Dermis microvascular lymphatic vessel endothelial cell (primary cell): ENCODE results near the gene ERAP2. TPM values are rescaled to one million over a fixed set of nuclear protein-coding genes. Genes with fewer than 3 reads are reported as not detected.

Experiments used
- DNase-seq, 2 donors: peaks; one replicate each; pipeline versions ENCODE4 v3.0.0 to v3.0.0-alpha.2; 2010; ENCODE audit warnings: low read depth in 2 of 2
- total RNA-seq: library from RNA; depleted of rRNA; stranded (reverse); fragments of >200 nt; gene quantifications from 2 replicates; pipeline ENCODE4 v1.2.1, GENCODE V29; 2014

The ERAP2 gene
- total RNA-seq, 1 donor from 2014 or later = 3.9 TPM

GRCh38 chr5:96861076-96861475 is 15.2 kb upstream of the ERAP2 start:
- DNase-seq = no peak

GRCh38 chr5:96863114-96863513 is 13.2 kb upstream of the ERAP2 start:
- DNase-seq = no peak

DNA sequence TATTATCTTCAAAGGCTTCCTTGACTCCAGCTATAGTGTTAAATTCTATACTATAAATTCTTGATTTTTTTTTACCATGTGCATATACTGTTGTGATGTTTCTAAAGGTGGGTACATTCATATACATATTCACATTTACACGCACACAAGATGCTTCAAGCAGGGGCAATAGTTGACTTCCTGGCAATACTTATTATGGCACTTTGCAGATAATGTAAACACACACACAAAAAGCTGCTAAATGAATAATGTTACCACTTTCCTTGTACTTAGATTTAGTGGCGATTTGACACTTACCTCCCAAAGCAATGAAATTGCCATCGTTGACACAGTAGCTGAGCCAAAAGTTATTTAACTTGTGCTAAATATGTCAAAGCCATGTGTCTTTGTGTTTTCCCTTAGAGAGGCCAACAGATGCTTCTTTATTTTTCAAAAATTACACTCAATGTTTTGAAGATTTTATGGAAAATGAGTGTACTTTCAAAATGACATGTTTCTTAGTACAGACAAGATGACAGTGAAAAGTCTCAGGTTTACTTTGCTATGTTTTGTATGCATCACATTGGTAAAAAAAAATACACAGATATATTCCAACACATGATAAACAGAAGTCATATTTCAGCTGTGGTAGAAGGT is 12.2 kb upstream of the ERAP2 start:
- DNase-seq = no peak

DNA sequence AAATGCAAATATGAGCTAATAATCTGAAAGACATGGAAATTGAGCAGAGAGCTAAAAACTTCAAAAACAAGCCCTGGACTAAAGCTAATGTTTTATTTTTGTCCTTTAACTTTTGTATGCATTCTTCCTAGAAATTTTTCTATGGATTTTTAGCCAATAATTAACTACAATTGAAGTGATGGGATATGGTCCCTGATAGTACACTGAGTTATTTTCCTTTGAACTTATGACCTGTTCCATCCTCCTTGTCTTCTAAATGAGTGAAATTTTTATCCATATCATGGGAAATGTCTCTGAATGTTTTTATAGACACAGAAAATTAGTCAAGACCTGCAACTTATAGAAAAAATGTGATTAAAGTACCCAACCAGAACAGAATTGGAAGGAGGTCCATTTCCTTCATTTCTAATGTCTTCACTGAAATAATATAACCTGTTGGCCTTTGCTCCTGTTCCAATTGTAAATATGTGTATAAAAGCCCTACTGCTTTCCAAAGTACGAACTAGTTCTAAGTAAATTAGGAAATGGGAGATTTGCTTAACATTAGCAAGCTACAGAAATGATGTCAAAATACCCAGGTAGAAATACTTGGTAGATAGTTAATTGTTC is 11.3 kb upstream of the ERAP2 start:
- no peak for DNase-seq

- DNase-seq = peak; percentile 66 to 84
These were observed 7.5 kb upstream of the ERAP2 start for GRCh38 chr5:96868603-96869371.

- DNase-seq = no peak
These were observed 7.0 kb upstream of the ERAP2 start for GRCh38 chr5:96869372-96869641.

GRCh38 chr5:96870094-96871026 is 5.9 kb upstream of the ERAP2 start:
- DNase-seq = no peak

- no peak for DNase-seq
These were observed 5.3 kb upstream of the ERAP2 start for GRCh38 chr5:96871027-96871399.

GRCh38 chr5:96871686-96872085 is 4.6 kb upstream of the ERAP2 start:
- DNase-seq = no peak

DNA sequence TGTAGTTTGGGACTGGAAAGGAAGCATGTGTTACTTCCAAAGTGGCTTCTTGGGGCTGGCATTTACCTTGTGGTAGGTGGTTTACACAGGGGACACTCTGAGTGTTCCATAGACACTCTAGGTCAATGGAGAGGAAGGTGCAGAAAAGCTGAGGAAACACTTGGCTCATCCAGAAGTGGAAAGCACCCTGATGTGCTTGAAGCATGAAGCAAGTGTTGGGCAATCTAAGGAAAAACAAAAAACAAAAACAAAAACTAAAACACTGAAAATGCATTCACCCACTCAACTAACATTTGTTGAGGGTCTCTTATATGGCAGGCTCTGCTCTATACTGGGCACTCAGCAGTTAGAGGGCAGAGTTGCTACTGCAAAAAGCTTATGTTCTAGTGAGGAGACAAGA is 2.9 kb upstream of the ERAP2 start:
- DNase-seq = no peak

GRCh38 chr5:96874631-96875030 is 1.7 kb upstream of the ERAP2 start:
- no peak for DNase-seq

- DNase-seq = peak in 1 of 2 donors; percentile 30
These were observed 459 bp upstream of the ERAP2 start for GRCh38 chr5:96875791-96876291.

GRCh38 chr5:96876977-96877469 is 723 bp downstream of the ERAP2 start:
- DNase-seq = peak in 1 of 2 donors; percentile 23

DNA sequence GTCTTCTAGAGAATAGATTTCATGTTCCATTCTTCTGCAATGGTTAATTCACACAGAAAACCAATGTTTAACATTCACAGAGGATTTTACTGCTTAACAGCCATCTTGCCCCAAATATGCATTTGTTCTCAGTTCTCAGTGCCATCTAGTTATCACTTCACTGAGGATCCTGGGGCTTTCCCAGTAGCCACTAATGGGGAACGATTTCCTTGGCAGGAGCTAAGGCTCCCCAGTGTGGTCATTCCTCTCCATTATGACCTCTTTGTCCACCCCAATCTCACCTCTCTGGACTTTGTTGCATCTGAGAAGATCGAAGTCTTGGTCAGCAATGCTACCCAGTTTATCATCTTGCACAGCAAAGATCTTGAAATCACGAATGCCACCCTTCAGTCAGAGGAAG is 3.4 kb downstream of the ERAP2 start:
- no peak for DNase-seq

- DNase-seq = peak; percentile 11 to 89
These were observed 4.3 kb downstream of the ERAP2 start for GRCh38 chr5:96880444-96881164.

GRCh38 chr5:96881511-96882115 is 5.3 kb downstream of the ERAP2 start:
- DNase-seq = peak in 1 of 2 donors; percentile 87

DNA sequence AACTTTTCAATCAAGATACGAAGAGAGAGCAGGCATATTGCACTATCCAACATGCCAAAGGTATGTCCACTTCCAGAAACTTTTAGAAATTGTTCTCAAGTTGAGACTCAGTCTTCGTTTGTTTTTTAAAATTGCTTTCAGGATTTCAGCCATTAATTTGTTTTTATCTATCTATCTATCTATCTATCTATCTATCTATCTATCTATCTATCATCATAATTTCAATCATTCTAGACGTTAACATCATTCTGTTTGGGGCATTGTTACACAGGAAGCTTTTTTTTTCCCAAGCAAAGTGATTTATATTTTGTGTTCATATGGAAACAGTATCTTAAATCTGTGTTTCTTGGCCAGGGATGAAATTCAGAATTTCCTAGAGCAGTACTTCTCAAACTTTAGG is 7.6 kb downstream of the ERAP2 start:
- DNase-seq = no peak

GRCh38 chr5:96884995-96885394 is 8.7 kb downstream of the ERAP2 start:
- no peak for DNase-seq

- peak in 1 of 2 donors; percentile 49 for DNase-seq
These were observed 9.4 kb downstream of the ERAP2 start for GRCh38 chr5:96885518-96886338.

DNA sequence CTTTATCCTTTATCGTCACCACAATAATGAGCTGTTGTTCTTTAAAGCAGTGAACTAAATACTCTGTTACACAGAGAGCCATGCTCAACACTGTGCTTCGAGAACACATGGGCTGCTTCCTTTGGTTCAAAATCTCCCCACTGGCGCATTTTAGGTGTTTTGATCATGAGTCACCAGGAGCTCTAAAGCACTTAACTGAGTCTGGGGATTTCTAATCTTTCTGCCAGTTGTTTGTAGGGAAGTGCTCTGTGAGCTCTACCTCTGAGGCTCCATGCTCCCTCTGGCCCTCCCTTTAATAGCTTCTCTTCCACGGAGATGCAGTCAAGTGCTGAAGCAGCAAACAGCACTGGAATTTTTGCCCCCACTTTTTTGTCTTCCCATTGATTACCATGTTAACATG is 17.0 kb downstream of the ERAP2 start:
- DNase-seq = peak; percentile 5 to 84
